ENCODE results near the gene SPIRE1. TPM values are rescaled to one million over a fixed set of nuclear protein-coding genes. Genes with fewer than 3 reads are reported as not detected.

Gene SPIRE1
- total RNA-seq, 2 donors from 2014 or later: 14.2 to 17.2 TPM

- no peak for TF ChIP-seq CTCF (conservative IDR thresholded peaks at IDR 0.05)
- H3K27ac Mint-ChIP-seq: no peak overlapping the region
- no peaks in the 10 kb centered on the region for H3K27me3 Mint-ChIP-seq (ENCODE audit: insufficient read depth)
- peaks cover 1% of the 10 kb centered on the region for H3K4me1 Mint-ChIP-seq
- DNase-seq: no peak
- H3K4me3 ChIP-seq (ENCODE audit: low read length): no peak overlapping the region
- peaks cover 11% of the 10 kb centered on the region for H3K9me3 ChIP-seq (ENCODE audit: control insufficient read depth, low read length)
- H3K27ac ChIP-seq (ENCODE audit: low read depth, low read length): no peak overlapping the region
- H3K27me3 ChIP-seq (ENCODE audit: control insufficient read depth, insufficient read depth, low read length, poor library complexity, severe bottlenecking): no peaks in the 10 kb centered on the region
- H3K4me1 ChIP-seq (ENCODE audit: control insufficient read depth, insufficient read depth, low read length): no peaks in the 10 kb centered on the region
- H3K9ac ChIP-seq (ENCODE audit: extremely low read depth, low read length, poor library complexity, severe bottlenecking): no peak overlapping the region
- peaks cover 11% of the 10 kb centered on the region for H3K36me3 Mint-ChIP-seq (ENCODE audit: low read depth)
- H3K36me3 ChIP-seq (ENCODE audit: control insufficient read depth, insufficient read depth, low read length): peaks cover 8% of the 10 kb centered on the region
- 88 to 93% methylated on average over 1 to 2 of the region's 2 CpGs for WGBS, 2 experiments (ENCODE audit: insufficient coverage in 1 of 2, insufficient read length in 1 of 2)
- peaks cover 10% of the 10 kb centered on the region for H3K9me3 Mint-ChIP-seq
- no peak overlapping the region for H3K4me3 Mint-ChIP-seq
These were observed 142.4 kb downstream of the SPIRE1 start for GRCh38 chr18:12515550-12515949.

- no peak overlapping the region for H3K27ac ChIP-seq (ENCODE audit: low read depth, low read length)
- peaks cover 8% of the 10 kb centered on the region for H3K9me3 Mint-ChIP-seq
- H3K4me3 Mint-ChIP-seq: no peak overlapping the region
- H3K27me3 Mint-ChIP-seq (ENCODE audit: insufficient read depth): no peaks in the 10 kb centered on the region
- no peaks in the 10 kb centered on the region for H3K27me3 ChIP-seq (ENCODE audit: control insufficient read depth, insufficient read depth, low read length, poor library complexity, severe bottlenecking)
- H3K9ac ChIP-seq (ENCODE audit: extremely low read depth, low read length, poor library complexity, severe bottlenecking): no peak overlapping the region
- H3K9me3 ChIP-seq (ENCODE audit: control insufficient read depth, low read length): peaks cover 14% of the 10 kb centered on the region
- no peak overlapping the region for H3K4me3 ChIP-seq (ENCODE audit: low read length)
- no peak for DNase-seq
- no peaks in the 10 kb centered on the region for H3K4me1 Mint-ChIP-seq
- H3K4me1 ChIP-seq (ENCODE audit: control insufficient read depth, insufficient read depth, low read length): no peaks in the 10 kb centered on the region
- H3K36me3 ChIP-seq (ENCODE audit: control insufficient read depth, insufficient read depth, low read length): peaks cover 17% of the 10 kb centered on the region
- no peak for TF ChIP-seq CTCF (conservative IDR thresholded peaks at IDR 0.05)
- H3K36me3 Mint-ChIP-seq (ENCODE audit: low read depth): peaks cover 25% of the 10 kb centered on the region
- 97% methylated on average over 5 of the region's 5 CpGs for WGBS, 2 experiments (ENCODE audit: insufficient coverage in 1 of 2, insufficient read length in 1 of 2)
- no peak overlapping the region for H3K27ac Mint-ChIP-seq
These were observed 150.9 kb downstream of the SPIRE1 start for GRCh38 chr18:12507007-12507406.

DNA sequence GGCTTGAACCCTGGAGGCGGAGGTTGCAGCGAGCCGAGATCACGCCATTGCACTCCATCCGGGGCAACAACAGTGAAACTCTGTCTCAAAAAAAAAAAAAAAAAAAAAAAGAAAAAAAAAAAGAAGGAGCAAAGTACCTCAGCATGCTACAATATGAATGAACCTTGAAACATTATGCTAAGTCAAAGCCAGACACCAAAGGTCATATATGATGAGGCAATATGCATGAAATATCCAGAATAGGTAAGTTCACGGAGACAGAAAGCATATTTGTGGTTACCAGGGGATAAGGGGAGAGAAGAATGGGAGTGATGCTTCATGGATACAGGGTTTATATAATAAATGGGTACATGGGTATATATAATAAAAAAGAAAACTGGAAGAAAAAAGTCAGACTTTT is 156.9 kb downstream of the SPIRE1 start:
- H3K4me3 Mint-ChIP-seq: no peak overlapping the region
- H3K9ac ChIP-seq (ENCODE audit: extremely low read depth, low read length, poor library complexity, severe bottlenecking): no peak overlapping the region
- H3K9me3 ChIP-seq (ENCODE audit: control insufficient read depth, low read length): no peaks in the 10 kb centered on the region
- DNase-seq: no peak
- H3K4me3 ChIP-seq (ENCODE audit: low read length): no peak overlapping the region
- H3K36me3 Mint-ChIP-seq (ENCODE audit: low read depth): peaks cover 15% of the 10 kb centered on the region
- TF ChIP-seq CTCF (conservative IDR thresholded peaks at IDR 0.05): no peak
- no peaks in the 10 kb centered on the region for H3K27me3 ChIP-seq (ENCODE audit: control insufficient read depth, insufficient read depth, low read length, poor library complexity, severe bottlenecking)
- H3K4me1 Mint-ChIP-seq: no peaks in the 10 kb centered on the region
- no peaks in the 10 kb centered on the region for H3K27me3 Mint-ChIP-seq (ENCODE audit: insufficient read depth)
- no peaks in the 10 kb centered on the region for H3K4me1 ChIP-seq (ENCODE audit: control insufficient read depth, insufficient read depth, low read length)
- 97 to 100% methylated on average over 6 of the region's 6 CpGs for WGBS, 2 experiments (ENCODE audit: insufficient coverage in 1 of 2, insufficient read length in 1 of 2)
- H3K9me3 Mint-ChIP-seq: no peaks in the 10 kb centered on the region
- peaks cover 8% of the 10 kb centered on the region for H3K36me3 ChIP-seq (ENCODE audit: control insufficient read depth, insufficient read depth, low read length)
- H3K27ac Mint-ChIP-seq: no peak overlapping the region
- no peak overlapping the region for H3K27ac ChIP-seq (ENCODE audit: low read depth, low read length)

All from endodermal cell (in vitro differentiated cells).